Frontal cortex (tissue), 4 donors: ENCODE data around the gene CACNA1S. TPM values are rescaled to one million over a fixed set of nuclear protein-coding genes. Genes with fewer than 3 reads are reported as not detected.

Experiments
- DNase-seq, 2 donors: peaks; one replicate each; pipeline ENCODE4 v3.0.0; 2012; ENCODE audit warnings: low spot score in 2 of 2
- FAIRE-seq: peaks from 2 replicates; lab custom pipeline; 2012; peaks lifted over from hg19 to GRCh38; lab: Jason Lieb, UNC
- total RNA-seq: library from RNA; depleted of rRNA; stranded (reverse); fragments of >200 nt; gene quantifications from one replicate; pipeline ENCODE4 v1.2.3, GENCODE V29; 2014
- donor health status: control.
- donor health status: control.
- donor health status: control.

The CACNA1S gene
- total RNA-seq, 1 donor from 2014 or later, result under 0.01 TPM

DNA sequence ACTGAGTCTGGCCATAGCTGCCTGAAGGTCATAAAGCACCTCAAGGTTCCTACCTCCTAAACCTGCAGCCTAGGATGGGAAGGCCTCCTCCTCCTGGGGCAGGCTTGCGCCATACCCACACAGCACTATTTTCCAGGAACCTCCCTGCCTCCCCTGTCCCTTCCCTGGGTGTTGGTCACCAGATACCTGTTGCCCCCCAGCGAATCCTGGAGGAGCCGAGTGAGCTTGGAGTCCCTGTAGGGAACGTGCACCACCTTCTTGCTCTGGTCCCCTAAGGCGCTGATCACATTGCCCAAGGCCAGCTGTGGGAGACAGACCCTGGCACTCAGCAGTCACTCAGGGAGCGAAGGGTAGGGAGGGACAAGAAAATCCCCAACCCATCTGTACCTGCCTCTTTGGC is 108.1 kb downstream of the CACNA1S start:
- DNase-seq (no peak), FAIRE-seq (no peak)

DNA sequence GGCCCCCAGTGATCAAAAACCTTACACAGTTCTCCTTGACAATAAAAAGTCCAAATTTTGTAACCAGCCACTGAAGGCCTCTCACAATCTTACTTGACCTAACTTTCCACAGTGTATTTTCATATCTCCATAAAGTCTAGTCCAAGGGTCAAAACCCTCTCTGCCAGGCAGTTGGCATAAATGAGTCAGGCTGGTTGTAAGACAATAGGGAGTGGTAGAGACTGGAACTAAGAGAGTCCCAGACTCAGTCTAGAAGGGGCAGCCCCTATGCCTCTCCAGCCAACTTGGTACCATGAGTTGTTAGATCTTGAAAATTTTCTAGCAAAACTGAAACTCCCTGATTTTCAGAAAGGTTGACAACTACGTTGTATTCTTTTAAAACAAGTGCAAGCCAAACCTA is 109.7 kb downstream of the CACNA1S start:
- FAIRE-seq (no peak), DNase-seq (no peak)

DNA sequence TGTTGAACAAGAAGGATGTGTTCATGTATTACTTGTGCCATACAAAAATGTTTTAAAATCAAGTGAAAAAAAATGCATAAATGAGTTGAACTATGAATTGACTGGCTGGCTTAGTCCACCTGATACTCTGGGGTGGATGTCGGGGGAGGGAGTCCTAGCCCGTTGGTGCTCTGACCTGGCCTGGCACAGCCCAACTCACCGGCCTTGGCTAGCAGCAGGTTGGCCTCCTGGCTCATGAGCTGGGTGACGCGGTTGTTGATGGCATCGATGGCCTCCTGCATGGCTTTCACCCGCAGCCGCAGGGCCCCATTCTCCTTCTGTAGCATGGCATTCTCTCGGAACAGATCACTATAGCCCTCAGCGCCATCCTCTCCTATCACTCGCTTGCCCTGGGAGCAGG is 110.3 kb downstream of the CACNA1S start:
- no peak for FAIRE-seq
- DNase-seq, result no peak

DNA sequence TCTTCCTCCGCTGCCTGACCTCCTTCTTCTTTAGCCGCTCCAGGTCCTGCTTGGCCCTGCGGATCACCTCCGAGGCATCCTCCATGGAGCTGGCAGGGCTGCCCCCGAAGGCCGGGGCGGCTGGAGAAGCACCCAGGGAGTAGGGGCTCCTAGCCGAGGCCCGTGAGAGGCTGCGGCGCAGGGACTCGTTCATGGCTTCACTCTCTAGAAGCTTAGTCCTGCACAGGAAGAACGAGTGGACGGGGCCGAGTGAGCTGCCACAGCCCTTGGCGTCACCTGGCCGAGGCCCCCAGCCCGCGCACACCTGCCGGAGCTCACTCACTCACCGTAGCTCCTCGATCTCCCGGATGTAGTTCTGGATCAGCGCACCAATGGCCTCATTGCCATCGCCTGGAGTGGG is 111.8 kb downstream of the CACNA1S start:
- FAIRE-seq (no peak), DNase-seq (no peak)

DNA sequence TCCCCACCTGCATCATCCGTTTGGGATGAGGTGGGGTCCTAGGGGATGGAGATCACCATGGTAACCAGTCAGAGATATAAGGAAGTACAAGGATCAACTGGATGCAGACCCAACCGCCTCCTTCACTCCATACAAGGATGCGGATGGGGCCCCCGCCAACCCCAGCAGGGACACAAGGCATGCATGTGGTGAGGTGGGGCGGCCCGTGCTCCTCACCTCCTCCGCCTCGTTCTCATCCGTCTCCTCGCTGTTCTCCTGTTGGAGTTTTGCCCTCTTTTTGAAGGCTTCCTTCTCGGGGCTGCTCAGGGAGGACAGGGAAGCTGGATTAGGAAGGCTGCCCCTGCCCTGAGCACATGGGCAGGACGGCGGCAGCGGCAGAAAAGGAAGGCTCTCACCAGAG is 112.6 kb downstream of the CACNA1S start:
- DNase-seq (no peak), FAIRE-seq (no peak)

DNA sequence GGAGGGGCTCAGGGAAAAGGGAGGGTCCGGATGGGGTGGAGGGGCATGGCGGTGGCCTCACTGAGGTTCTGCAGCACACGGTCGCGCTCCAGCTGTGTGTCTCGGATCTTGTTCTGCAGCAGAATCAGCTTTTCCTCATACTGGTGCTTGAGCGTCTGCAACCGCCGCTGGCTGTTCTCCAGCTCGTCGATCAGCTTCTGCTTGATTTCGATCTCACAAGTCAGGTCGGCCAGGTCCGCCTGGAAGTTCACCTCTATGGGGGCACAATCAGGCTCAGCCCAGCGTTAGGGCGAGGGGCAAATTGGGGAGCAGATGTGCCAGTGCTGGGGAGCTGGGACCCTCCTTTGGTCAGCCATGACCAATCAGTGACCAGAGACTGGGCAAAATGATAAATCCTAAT is 113.9 kb downstream of the CACNA1S start:
- DNase-seq, result no peak
- FAIRE-seq, result no peak

DNA sequence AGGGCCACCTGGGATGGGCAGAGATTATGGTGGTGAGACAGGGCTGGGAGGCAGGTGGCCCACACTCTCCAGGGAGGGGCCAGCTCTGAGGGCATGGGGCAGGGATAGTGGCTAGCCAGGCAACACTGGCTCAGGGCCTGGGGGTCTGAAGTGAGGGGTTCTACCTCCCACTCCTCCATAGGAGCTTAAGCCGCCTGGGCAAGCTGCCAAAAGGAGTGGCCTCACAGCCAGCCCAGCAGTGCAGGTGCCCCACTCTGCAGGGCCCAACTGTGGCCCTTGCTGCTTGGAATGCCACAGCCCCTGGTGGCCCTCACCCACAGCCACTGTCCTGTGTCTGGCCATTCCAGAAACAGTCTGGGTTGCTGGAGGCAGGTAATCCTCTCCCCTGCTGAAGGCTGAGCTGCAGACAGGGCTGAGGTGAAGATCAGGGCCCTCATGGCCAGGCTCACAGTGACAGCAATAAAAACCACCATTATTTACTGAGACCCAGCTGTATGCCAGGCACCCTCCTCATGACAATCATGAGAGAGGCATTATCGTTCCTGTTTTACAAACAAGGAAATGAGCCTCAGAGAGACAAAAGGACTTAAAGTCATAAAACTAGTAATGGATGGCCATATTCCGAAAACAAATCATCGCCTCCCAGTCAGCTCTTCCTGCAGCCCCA is 119.7 kb downstream of the CACNA1S start:
- DNase-seq, result no peak

DNA sequence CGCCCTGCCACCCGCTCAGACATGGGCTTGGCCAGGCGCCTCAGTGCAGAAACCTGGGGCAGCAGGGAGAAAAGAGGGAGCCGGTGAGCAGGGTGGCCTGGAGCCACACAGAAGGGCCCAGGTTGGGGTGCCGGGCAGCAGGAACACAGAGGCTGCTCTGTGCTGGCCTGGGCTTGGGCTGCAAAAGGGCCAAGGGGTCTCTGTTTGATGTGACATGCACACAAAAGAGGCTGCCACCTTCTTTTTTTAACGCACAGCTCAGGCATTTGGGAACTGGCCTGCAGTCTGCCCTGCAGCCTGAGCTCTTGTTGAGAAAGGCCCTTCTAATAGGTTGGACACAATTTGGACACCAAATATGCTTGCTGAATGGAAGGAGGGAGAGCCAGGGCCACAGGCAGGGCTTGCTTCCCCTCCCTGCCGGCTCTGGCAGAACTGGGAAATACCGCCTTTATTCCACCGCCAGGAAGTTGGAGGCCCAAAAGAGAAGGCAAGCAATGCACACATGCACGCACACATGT is 121.1 kb downstream of the CACNA1S start:
- FAIRE-seq (no peak), DNase-seq (no peak)

More for the DNA sequence above, 119.7 kb downstream of the CACNA1S start:
- FAIRE-seq, result no peak

DNA sequence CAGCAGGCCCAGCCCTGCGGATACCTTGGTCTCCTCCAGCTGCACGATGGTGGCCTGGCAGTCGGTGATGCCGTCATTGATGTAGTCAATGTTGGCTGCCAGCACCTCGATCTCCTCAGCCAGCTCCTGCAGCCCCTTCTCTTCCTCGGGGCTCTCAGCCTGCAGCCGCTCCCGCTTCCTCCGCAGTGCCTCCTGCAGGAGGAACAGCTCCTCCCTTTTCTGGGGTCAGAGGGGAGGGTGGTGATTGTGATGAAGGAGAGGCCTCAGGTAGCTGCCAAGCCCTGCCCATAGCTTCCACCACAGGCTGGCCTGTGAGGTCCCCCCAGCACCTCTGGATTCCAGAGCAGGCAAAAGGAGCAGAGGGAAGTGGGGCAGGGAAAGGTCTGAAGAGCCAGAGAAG is 122.1 kb downstream of the CACNA1S start:
- FAIRE-seq, result no peak
- no peak for DNase-seq

Other genes with a start within 250 kb of the CACNA1S start
- gene GPR25, start 239.4 kb downstream of the CACNA1S start, total RNA-seq, result not detected
- gene INAVA, start 217.5 kb downstream of the CACNA1S start, total RNA-seq, result 0.82 TPM
- 127 TPM for gene KIF21B, start 88.7 kb downstream of the CACNA1S start, total RNA-seq
- gene ASCL5, start 14.8 kb upstream of the CACNA1S start, total RNA-seq, result not detected
- gene TMEM9, start 42.0 kb upstream of the CACNA1S start, total RNA-seq, result 73.4 TPM
- under 0.01 TPM for gene IGFN1, start 78.4 kb upstream of the CACNA1S start, total RNA-seq
- under 0.01 TPM for gene PKP1, start 171.1 kb upstream of the CACNA1S start, total RNA-seq